ENCODE data around the gene PTGES3L. TPM values are rescaled to one million over a fixed set of nuclear protein-coding genes. Genes with fewer than 3 reads are reported as not detected.
A peak's percentile ranks its signal among the peaks of the same experiment; 100 is the strongest.

The PTGES3L gene
- total and polyA plus RNA-seq, 2 of the 13 experiments (the other 11 are each of a cell fraction or from before 2014, with no cell fraction given), result 1.2 to 2.9 TPM

DNA sequence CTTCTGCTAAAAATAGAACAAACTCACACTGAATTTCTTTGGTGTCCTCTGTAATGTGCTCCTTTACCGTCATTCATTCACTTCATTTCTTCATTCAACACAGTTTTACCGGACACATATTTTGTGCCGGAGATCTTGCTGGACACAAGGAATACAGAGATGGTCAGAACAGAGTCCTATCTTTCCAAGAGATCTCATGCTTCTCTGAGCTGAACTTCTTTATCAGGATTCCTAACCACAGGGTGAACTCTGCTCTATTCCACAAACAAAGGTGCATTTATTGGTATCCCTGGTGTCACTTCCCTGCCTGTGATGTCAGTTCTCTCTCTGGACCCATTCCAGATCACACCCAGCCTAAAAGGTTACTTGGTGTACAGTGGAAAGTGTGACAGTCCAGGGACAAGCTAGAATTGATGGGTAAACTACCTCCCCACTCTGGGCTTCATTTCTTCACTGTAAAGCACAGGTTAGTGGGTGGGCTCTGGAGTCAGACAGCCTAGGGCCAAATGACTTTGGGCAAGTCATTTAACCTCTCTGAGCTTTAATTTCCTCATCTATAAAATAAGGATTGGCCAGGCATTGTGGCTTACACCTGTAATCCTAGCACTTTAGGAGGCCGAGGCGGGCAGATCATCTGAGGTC lies 30.9 kb upstream of the PTGES3L start (continued):
- TF ChIP-seq, protein P1, sequence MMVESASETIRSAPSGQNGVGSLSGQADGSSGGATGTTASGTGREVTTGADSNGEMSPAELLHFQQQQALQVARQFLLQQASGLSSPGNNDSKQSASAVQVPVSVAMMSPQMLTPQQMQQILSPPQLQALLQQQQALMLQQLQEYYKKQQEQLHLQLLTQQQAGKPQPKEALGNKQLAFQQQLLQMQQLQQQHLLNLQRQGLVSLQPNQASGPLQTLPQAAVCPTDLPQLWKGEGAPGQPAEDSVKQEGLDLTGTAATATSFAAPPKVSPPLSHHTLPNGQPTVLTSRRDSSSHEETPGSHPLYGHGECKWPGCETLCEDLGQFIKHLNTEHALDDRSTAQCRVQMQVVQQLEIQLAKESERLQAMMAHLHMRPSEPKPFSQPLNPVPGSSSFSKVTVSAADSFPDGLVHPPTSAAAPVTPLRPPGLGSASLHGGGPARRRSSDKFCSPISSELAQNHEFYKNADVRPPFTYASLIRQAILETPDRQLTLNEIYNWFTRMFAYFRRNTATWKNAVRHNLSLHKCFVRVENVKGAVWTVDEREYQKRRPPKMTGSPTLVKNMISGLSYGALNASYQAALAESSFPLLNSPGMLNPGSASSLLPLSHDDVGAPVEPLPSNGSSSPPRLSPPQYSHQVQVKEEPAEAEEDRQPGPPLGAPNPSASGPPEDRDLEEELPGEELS (CRISPR knock-in tag; IDR thresholded peaks at IDR 0.05), result peak; percentile 71
- TF ChIP-seq, protein P2, sequence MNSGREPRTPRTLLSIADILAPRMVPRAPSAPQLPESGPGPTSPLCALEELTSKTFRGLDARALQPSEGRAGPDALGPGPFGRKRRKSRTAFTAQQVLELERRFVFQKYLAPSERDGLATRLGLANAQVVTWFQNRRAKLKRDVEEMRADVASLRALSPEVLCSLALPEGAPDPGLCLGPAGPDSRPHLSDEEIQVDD (CRISPR knock-in tag; IDR thresholded peaks at IDR 0.05; ENCODE audit: borderline replicate concordance), result no peak
- TF ChIP-seq ZNF572 (CRISPR knock-in tag; IDR thresholded peaks at IDR 0.05), result no peak
- TF ChIP-seq POGZ (CRISPR knock-in tag; IDR thresholded peaks at IDR 0.05), result no peak; the same call in 1 of the 2 replicates
- peak; percentile 31; the same call in 1 of the 2 replicates for TF ChIP-seq SPEN (CRISPR knock-in tag; IDR thresholded peaks at IDR 0.05; ENCODE audit: low read depth)
- no peak for TF ChIP-seq PRPF4 (IDR thresholded peaks at IDR 0.05; ENCODE audit: low read depth, low read length, poor library complexity, severe bottlenecking)
- TF ChIP-seq, protein P3, sequence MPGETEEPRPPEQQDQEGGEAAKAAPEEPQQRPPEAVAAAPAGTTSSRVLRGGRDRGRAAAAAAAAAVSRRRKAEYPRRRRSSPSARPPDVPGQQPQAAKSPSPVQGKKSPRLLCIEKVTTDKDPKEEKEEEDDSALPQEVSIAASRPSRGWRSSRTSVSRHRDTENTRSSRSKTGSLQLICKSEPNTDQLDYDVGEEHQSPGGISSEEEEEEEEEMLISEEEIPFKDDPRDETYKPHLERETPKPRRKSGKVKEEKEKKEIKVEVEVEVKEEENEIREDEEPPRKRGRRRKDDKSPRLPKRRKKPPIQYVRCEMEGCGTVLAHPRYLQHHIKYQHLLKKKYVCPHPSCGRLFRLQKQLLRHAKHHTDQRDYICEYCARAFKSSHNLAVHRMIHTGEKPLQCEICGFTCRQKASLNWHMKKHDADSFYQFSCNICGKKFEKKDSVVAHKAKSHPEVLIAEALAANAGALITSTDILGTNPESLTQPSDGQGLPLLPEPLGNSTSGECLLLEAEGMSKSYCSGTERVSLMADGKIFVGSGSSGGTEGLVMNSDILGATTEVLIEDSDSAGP (CRISPR knock-in tag; IDR thresholded peaks at IDR 0.05; ENCODE audit: borderline replicate concordance), result no peak
- peak; percentile 81 for TF ChIP-seq ELF3 (CRISPR knock-in tag; IDR thresholded peaks at IDR 0.05)
- peak; percentile 69; the same call in 1 of the 2 replicates for TF ChIP-seq SIX4 (CRISPR knock-in tag; IDR thresholded peaks at IDR 0.05)
- TF ChIP-seq PCBP2 (optimal IDR thresholded peaks at IDR 0.05; ENCODE audit: low read depth, low read length, poor library complexity, severe bottlenecking), result no peak
- TF ChIP-seq, protein P4, sequence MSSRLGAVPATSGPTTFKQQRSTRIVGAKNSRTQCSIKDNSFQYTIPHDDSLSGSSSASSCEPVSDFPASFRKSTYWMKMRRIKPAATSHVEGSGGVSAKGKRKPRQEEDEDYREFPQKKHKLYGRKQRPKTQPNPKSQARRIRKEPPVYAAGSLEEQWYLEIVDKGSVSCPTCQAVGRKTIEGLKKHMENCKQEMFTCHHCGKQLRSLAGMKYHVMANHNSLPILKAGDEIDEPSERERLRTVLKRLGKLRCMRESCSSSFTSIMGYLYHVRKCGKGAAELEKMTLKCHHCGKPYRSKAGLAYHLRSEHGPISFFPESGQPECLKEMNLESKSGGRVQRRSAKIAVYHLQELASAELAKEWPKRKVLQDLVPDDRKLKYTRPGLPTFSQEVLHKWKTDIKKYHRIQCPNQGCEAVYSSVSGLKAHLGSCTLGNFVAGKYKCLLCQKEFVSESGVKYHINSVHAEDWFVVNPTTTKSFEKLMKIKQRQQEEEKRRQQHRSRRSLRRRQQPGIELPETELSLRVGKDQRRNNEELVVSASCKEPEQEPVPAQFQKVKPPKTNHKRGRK (CRISPR knock-in tag; IDR thresholded peaks at IDR 0.05), result no peak
- TF ChIP-seq ARNT2 (CRISPR knock-in tag; IDR thresholded peaks at IDR 0.05; ENCODE audit: low read depth), result no peak
- no peak for TF ChIP-seq MED8 (CRISPR knock-in tag; IDR thresholded peaks at IDR 0.05; ENCODE audit: insufficient replicate concordance)
- TF ChIP-seq, protein P5, sequence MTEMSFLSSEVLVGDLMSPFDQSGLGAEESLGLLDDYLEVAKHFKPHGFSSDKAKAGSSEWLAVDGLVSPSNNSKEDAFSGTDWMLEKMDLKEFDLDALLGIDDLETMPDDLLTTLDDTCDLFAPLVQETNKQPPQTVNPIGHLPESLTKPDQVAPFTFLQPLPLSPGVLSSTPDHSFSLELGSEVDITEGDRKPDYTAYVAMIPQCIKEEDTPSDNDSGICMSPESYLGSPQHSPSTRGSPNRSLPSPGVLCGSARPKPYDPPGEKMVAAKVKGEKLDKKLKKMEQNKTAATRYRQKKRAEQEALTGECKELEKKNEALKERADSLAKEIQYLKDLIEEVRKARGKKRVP (CRISPR knock-in tag; IDR thresholded peaks at IDR 0.05), result peak in 1 of 2 experiments; percentile 55; a peak in 1 of 4 replicates
- TF ChIP-seq, protein P6, sequence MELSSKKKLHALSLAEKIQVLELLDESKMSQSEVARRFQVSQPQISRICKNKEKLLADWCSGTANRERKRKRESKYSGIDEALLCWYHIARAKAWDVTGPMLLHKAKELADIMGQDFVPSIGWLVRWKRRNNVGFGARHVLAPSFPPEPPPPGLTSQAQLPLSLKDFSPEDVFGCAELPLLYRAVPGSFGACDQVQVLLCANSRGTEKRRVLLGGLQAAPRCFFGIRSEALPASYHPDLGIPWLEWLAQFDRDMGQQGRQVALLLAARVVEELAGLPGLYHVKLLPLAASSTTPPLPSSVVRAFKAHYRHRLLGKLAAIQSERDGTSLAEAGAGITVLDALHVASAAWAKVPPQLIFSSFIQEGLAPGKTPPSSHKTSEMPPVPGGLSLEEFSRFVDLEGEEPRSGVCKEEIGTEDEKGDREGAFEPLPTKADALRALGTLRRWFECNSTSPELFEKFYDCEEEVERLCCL (CRISPR knock-in tag; IDR thresholded peaks at IDR 0.05; ENCODE audit: borderline replicate concordance), result no peak
- TF ChIP-seq IKZF1 (IDR thresholded peaks at IDR 0.05), result no peak
- TF ChIP-seq RXRA (CRISPR knock-in tag; IDR thresholded peaks at IDR 0.05), result peak; percentile 86; the same call in 1 of the 2 replicates
- TF ChIP-seq ZMYM3 (CRISPR knock-in tag; IDR thresholded peaks at IDR 0.05), result peak; percentile 87
- peak; percentile 66; the same call in 1 of the 2 replicates for TF ChIP-seq ZBTB20 (CRISPR knock-in tag; IDR thresholded peaks at IDR 0.05; ENCODE audit: borderline replicate concordance, low read depth)
- no peak for TF ChIP-seq ZNF329 (CRISPR knock-in tag; IDR thresholded peaks at IDR 0.05; ENCODE audit: low read depth)
- TF ChIP-seq GFI1 (CRISPR knock-in tag; IDR thresholded peaks at IDR 0.05; ENCODE audit: borderline replicate concordance), result peak; percentile 49; the same call in 1 of the 2 replicates

Data from HepG2 (cell line).